SK-N-SH treated with all-trans-retinoic acid at 6 μM for 48 hours (cell line): ENCODE measurements around the gene GLI2.
A peak's percentile ranks its signal among the peaks of the same experiment; 100 is the strongest.

ENCODE experiments used
- ATAC-seq: fragments of 200-7000 bp; cut with Tn5 transposase; 3 replicates; pipeline ENCODE4 v1.9.1; 2020; ENCODE audit warnings: mild to moderate bottlenecking, moderate library complexity
- ARNTL ChIP-seq: fragments of 450-650 bp; formaldehyde crosslinking; IDR thresholded peaks from 2 replicates; pipeline ENCODE4 v1.5.0; 2020; ENCODE audit warnings: low read depth, mild to moderate bottlenecking, moderate library complexity, borderline replicate concordance
- BACH2 ChIP-seq: fragments of 250-450 bp; sonication (Bioruptor Pico); IDR thresholded peaks from 2 replicates; pipeline ENCODE4 v1.9.0; 2021; ENCODE audit warnings: mild to moderate bottlenecking, borderline replicate concordance
- CSDC2 ChIP-seq: fragments of 250-450 bp; sonication (Bioruptor Pico); IDR thresholded peaks from 2 replicates; pipeline ENCODE4 v1.5.0; 2020; ENCODE audit warnings: mild to moderate bottlenecking, moderate library complexity
- ESRRG ChIP-seq: fragments of 250-450 bp; sonication (Bioruptor Pico); IDR thresholded peaks from 2 replicates; pipeline ENCODE4 v1.6.1; 2021; ENCODE audit warnings: mild to moderate bottlenecking
- GLIS3 ChIP-seq: fragments of 250-450 bp; sonication (Bioruptor Pico); IDR thresholded peaks from 2 replicates; pipeline ENCODE4 v1.5.0; 2020; ENCODE audit warnings: mild to moderate bottlenecking, moderate library complexity
- ISL1 ChIP-seq: fragments of 250-450 bp; sonication (Bioruptor Pico); IDR thresholded peaks from 2 replicates; pipeline ENCODE4 v2.1.2; 2022; ENCODE audit warnings: mild to moderate bottlenecking, moderate library complexity
- OSR1 ChIP-seq: fragments of 250-450 bp; sonication (Bioruptor Pico); IDR thresholded peaks from 2 replicates; pipeline ENCODE4 v1.8.0; 2022; ENCODE audit warnings: moderate library complexity, mild to moderate bottlenecking, inconsistent platforms
- PPARA ChIP-seq: fragments of 250-450 bp; sonication (Bioruptor Pico); IDR thresholded peaks from 2 replicates; pipeline ENCODE4 v1.5.0; 2020; ENCODE audit warnings: mild to moderate bottlenecking, borderline replicate concordance
- RARB ChIP-seq: fragments of 250-450 bp; sonication (Bioruptor Pico); IDR thresholded peaks from 2 replicates; pipeline ENCODE4 v1.8.0; 2021; ENCODE audit warnings: mild to moderate bottlenecking, moderate library complexity
- SNAI2 ChIP-seq: fragments of 250-450 bp; sonication (Bioruptor Pico); IDR thresholded peaks from 2 replicates; pipeline ENCODE4 v1.5.0; 2020; ENCODE audit warnings: mild to moderate bottlenecking, moderate library complexity
- TCF4 ChIP-seq: fragments of 250-450 bp; sonication (Bioruptor Pico); IDR thresholded peaks from 2 replicates; pipeline ENCODE4 v1.8.0; 2021; ENCODE audit warnings: mild to moderate bottlenecking, moderate library complexity, borderline replicate concordance
- TOX ChIP-seq: fragments of 250-450 bp; sonication (Bioruptor Pico); IDR thresholded peaks from 2 replicates; pipeline ENCODE4 v1.8.0; 2021; ENCODE audit warnings: mild to moderate bottlenecking, moderate library complexity, borderline replicate concordance
- ZC3H10 ChIP-seq: fragments of 250-450 bp; sonication (Bioruptor Pico); IDR thresholded peaks from 2 replicates; pipeline ENCODE4 v1.5.1; 2021; ENCODE audit warnings: mild to moderate bottlenecking, moderate library complexity
- ZFP3 ChIP-seq: fragments of 250-450 bp; sonication (Bioruptor Pico); IDR thresholded peaks from 2 replicates; pipeline ENCODE4 v1.5.0; 2020; ENCODE audit warnings: mild to moderate bottlenecking, moderate library complexity
- ZFP30 ChIP-seq: fragments of 450-650 bp; formaldehyde crosslinking; IDR thresholded peaks from 2 replicates; pipeline ENCODE4 v1.5.0; 2022; ENCODE audit warnings: mild to moderate bottlenecking, moderate library complexity
- ZNF70 ChIP-seq: fragments of 450-650 bp; formaldehyde crosslinking; IDR thresholded peaks from 2 replicates; pipeline ENCODE4 v1.5.0; 2020; ENCODE audit warnings: mild to moderate bottlenecking, moderate library complexity
- ZNF8 ChIP-seq: fragments of 450-650 bp; formaldehyde crosslinking; IDR thresholded peaks from 2 replicates; pipeline ENCODE4 v1.5.0; 2020; ENCODE audit warnings: mild to moderate bottlenecking, moderate library complexity
- TF ChIP-seq, protein P1 (sequence below): fragments of 250-450 bp; sonication (Bioruptor Pico); IDR thresholded peaks from 2 replicates; pipeline ENCODE4 v1.8.0; 2020; ENCODE audit warnings: mild to moderate bottlenecking, moderate library complexity, borderline replicate concordance
- TF ChIP-seq, protein P2 (sequence below): fragments of 250-450 bp; sonication (Bioruptor Pico); IDR thresholded peaks from 2 replicates; pipeline ENCODE4 v1.5.1; 2021; ENCODE audit warnings: mild to moderate bottlenecking, moderate library complexity
- TF ChIP-seq, protein P3 (sequence below): fragments of 250-450 bp; sonication (Bioruptor Pico); IDR thresholded peaks from 2 replicates; pipeline ENCODE4 v1.8.0; 2021; ENCODE audit warnings: low read depth, mild to moderate bottlenecking, moderate library complexity, borderline replicate concordance
- TF ChIP-seq, protein P4 (sequence below): fragments of 250-450 bp; sonication (Bioruptor Pico); IDR thresholded peaks from 2 replicates; pipeline ENCODE4 v1.5.0; 2020; ENCODE audit warnings: mild to moderate bottlenecking, moderate library complexity
- TF ChIP-seq, protein P5 (sequence below): fragments of 250-450 bp; sonication (Bioruptor Pico); IDR thresholded peaks from 2 replicates; pipeline ENCODE4 v1.5.1; 2020; ENCODE audit warnings: low read depth, mild to moderate bottlenecking, moderate library complexity

Gene GLI2

DNA sequence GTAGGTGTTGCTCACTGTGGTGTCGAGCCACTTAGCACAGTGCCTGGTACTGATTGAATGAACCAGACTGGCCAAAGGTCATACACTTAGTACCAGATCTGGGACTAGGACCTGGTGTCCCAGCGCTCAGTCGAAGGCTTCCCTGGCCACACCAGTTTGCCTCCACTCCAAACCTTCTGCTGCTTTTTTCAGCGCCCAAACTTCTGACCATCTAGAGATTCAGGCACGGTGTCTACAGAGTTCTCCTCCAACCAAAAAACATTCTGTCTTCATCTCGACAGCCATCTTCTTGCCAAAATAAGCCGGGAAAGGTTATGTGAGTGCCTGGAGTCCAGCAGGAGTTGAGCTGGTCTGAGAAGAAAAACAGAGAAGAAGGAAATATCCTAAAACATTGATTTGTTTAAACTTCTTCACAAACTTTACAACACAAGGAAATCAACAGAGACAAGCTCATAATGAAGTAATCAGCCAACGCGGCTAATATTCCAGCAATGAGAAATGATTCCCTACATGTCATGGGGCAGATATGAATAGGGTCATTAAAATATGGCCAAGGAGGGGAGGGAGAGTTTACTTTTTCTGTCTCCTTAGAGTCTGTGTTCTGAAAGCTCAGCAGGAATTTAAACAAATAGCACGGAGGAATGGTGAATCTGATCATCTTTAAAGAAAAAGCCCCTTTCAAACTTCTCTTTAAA lies 2.3 kb upstream of the GLI2 start:
- no peak for ATAC-seq
- TF ChIP-seq SNAI2 (no peak), PPARA (CRISPR knock-in tag) (no peak)

DNA sequence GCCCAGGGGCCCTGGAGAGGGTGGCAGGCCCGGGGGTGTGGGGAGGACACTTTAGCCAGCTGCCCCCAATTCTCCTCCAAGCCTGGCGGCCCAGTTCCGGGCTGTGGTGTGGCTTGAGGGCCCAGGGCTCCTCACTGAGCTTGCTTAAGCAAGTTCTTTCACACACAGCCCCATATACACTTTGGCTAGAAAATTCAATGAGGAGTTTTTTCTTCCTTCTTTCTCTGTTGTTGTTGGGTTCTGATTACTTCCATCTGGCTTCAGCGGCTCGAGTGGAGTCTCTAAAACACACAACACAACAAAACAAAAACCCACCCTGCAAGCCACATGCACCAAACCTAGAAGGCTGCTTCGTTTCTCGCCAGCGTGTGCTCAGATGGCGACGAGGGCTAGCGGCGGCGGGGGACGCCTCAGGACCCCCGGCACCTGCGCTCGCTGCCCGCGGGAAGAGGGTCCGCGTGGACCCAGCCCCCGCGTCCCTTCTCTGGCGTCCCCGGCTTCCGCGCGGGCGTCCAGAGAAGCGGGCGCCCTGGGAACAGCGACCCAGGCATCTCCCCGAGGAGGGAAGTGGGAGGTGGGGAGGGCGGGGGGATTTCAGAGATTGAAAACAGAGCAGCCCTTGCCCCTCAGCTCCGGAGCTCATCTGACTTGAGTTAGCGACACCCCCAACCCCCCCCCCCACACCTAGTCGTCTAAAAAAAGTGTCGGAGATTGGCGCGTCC lies 577 bp upstream of the GLI2 start:
- no peak for ATAC-seq
- no peak for TF ChIP-seq ZC3H10 (CRISPR knock-in tag)
- TF ChIP-seq RARB (CRISPR knock-in tag): no peak
- no peak for TF ChIP-seq TCF4 (CRISPR knock-in tag)
- TF ChIP-seq, protein P1, sequence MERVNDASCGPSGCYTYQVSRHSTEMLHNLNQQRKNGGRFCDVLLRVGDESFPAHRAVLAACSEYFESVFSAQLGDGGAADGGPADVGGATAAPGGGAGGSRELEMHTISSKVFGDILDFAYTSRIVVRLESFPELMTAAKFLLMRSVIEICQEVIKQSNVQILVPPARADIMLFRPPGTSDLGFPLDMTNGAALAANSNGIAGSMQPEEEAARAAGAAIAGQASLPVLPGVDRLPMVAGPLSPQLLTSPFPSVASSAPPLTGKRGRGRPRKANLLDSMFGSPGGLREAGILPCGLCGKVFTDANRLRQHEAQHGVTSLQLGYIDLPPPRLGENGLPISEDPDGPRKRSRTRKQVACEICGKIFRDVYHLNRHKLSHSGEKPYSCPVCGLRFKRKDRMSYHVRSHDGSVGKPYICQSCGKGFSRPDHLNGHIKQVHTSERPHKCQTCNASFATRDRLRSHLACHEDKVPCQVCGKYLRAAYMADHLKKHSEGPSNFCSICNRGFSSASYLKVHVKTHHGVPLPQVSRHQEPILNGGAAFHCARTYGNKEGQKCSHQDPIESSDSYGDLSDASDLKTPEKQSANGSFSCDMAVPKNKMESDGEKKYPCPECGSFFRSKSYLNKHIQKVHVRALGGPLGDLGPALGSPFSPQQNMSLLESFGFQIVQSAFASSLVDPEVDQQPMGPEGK (CRISPR knock-in tag): no peak
- no peak for TF ChIP-seq ESRRG (CRISPR knock-in tag)
- no peak for TF ChIP-seq ZNF8 (CRISPR knock-in tag)
- TF ChIP-seq ARNTL (CRISPR knock-in tag): no peak
- TF ChIP-seq, protein P2, sequence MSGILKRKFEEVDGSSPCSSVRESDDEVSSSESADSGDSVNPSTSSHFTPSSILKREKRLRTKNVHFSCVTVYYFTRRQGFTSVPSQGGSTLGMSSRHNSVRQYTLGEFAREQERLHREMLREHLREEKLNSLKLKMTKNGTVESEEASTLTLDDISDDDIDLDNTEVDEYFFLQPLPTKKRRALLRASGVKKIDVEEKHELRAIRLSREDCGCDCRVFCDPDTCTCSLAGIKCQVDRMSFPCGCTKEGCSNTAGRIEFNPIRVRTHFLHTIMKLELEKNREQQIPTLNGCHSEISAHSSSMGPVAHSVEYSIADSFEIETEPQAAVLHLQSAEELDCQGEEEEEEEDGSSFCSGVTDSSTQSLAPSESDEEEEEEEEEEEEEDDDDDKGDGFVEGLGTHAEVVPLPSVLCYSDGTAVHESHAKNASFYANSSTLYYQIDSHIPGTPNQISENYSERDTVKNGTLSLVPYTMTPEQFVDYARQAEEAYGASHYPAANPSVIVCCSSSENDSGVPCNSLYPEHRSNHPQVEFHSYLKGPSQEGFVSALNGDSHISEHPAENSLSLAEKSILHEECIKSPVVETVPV (CRISPR knock-in tag): no peak
- TF ChIP-seq BACH2 (CRISPR knock-in tag): no peak
- no peak for TF ChIP-seq OSR1 (CRISPR knock-in tag)
- TF ChIP-seq ZNF70 (CRISPR knock-in tag): no peak
- no peak for TF ChIP-seq SNAI2
- TF ChIP-seq PPARA (CRISPR knock-in tag): no peak
- TF ChIP-seq, protein P3, sequence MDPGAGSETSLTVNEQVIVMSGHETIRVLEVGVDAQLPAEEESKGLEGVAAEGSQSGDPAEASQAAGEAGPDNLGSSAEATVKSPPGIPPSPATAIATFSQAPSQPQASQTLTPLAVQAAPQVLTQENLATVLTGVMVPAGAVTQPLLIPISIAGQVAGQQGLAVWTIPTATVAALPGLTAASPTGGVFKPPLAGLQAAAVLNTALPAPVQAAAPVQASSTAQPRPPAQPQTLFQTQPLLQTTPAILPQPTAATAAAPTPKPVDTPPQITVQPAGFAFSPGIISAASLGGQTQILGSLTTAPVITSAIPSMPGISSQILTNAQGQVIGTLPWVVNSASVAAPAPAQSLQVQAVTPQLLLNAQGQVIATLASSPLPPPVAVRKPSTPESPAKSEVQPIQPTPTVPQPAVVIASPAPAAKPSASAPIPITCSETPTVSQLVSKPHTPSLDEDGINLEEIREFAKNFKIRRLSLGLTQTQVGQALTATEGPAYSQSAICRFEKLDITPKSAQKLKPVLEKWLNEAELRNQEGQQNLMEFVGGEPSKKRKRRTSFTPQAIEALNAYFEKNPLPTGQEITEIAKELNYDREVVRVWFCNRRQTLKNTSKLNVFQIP (CRISPR knock-in tag): no peak
- no peak for TF ChIP-seq ZFP3 (CRISPR knock-in tag)
- no peak for TF ChIP-seq CSDC2 (CRISPR knock-in tag)
- TF ChIP-seq ISL1: no peak
- TF ChIP-seq TOX: no peak
- TF ChIP-seq, protein P4, sequence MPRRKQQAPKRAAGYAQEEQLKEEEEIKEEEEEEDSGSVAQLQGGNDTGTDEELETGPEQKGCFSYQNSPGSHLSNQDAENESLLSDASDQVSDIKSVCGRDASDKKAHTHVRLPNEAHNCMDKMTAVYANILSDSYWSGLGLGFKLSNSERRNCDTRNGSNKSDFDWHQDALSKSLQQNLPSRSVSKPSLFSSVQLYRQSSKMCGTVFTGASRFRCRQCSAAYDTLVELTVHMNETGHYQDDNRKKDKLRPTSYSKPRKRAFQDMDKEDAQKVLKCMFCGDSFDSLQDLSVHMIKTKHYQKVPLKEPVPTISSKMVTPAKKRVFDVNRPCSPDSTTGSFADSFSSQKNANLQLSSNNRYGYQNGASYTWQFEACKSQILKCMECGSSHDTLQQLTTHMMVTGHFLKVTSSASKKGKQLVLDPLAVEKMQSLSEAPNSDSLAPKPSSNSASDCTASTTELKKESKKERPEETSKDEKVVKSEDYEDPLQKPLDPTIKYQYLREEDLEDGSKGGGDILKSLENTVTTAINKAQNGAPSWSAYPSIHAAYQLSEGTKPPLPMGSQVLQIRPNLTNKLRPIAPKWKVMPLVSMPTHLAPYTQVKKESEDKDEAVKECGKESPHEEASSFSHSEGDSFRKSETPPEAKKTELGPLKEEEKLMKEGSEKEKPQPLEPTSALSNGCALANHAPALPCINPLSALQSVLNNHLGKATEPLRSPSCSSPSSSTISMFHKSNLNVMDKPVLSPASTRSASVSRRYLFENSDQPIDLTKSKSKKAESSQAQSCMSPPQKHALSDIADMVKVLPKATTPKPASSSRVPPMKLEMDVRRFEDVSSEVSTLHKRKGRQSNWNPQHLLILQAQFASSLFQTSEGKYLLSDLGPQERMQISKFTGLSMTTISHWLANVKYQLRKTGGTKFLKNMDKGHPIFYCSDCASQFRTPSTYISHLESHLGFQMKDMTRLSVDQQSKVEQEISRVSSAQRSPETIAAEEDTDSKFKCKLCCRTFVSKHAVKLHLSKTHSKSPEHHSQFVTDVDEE (CRISPR knock-in tag): no peak

DNA sequence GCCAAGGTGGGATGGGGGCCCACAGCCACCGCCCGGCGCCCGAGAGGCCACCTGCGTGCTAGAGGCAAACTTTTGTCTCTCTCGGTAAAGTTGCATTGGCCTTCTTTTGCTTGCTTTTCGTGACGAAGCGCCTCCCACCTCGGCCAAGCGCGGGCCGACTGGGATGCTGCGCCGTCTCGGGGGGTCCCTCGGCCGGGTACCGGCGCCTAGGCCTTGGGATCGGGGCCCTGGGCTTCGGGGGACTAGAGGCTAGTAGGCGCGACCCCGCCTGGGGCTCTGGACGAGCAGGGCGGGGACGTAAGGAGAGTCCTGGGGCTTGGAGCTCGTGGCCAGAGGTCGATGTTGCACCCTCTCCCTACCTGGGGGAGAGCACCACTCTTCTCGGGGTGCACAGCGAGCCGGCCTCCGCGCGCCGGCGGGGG lies 545 bp downstream of the GLI2 start:
- ATAC-seq: peak; percentile 52
- TF ChIP-seq GLIS3 (CRISPR knock-in tag) (no peak), ESRRG (CRISPR knock-in tag) (no peak), RARB (CRISPR knock-in tag) (no peak), BACH2 (CRISPR knock-in tag) (no peak), PPARA (CRISPR knock-in tag) (no peak), ZNF70 (CRISPR knock-in tag) (no peak), ZC3H10 (CRISPR knock-in tag) (no peak), ARNTL (CRISPR knock-in tag) (no peak), TCF4 (CRISPR knock-in tag) (no peak), OSR1 (CRISPR knock-in tag) (no peak), ZFP3 (CRISPR knock-in tag) (no peak), SNAI2 (no peak), ZFP30 (CRISPR knock-in tag) (no peak), ISL1 (no peak), ZNF8 (CRISPR knock-in tag) (no peak)
- TF ChIP-seq, protein P1 (CRISPR knock-in tag): no peak
- TF ChIP-seq, protein P2 (CRISPR knock-in tag): no peak
- TF ChIP-seq, protein P5, sequence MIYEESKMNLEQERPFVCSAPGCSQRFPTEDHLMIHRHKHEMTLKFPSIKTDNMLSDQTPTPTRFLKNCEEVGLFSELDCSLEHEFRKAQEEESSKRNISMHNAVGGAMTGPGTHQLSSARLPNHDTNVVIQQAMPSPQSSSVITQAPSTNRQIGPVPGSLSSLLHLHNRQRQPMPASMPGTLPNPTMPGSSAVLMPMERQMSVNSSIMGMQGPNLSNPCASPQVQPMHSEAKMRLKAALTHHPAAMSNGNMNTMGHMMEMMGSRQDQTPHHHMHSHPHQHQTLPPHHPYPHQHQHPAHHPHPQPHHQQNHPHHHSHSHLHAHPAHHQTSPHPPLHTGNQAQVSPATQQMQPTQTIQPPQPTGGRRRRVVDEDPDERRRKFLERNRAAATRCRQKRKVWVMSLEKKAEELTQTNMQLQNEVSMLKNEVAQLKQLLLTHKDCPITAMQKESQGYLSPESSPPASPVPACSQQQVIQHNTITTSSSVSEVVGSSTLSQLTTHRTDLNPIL: no peak
